SK-N-SH (cell line): ENCODE data around the gene ABCA3. TPM values are rescaled to one million over a fixed set of nuclear protein-coding genes. Genes with fewer than 3 reads are reported as not detected.
A peak's percentile ranks its signal among the peaks of the same experiment; 100 is the strongest.

Experiments used
- CTCF ChIA-PET: fragments of 300-600, 350-600 bp; formaldehyde crosslinking; extraction: SDS; loops from one replicate; lab custom pipeline; 2021; lab: Yijun Ruan, JAX
- POLR2A ChIA-PET: fragments of 350-600 bp; sonication (Branson Sonifier 250); formaldehyde crosslinking; extraction: SDS; loops from one replicate; lab custom pipeline; 2020; ENCODE audit warnings: antibody characterized with exemption, inconsistent platforms; lab: Yijun Ruan, JAX
- DNase-seq: peaks from one replicate; pipeline ENCODE4 v3.0.0; 2012
- H2AFZ ChIP-seq: fragments of 200-600 bp; sonication (generic); 2 replicates; pipeline ENCODE4 v1.8.1; 2016; ENCODE audit warnings: antibody characterized with exemption, mild to moderate bottlenecking, low read depth
- H3F3A ChIP-seq: fragments of 200-600 bp; sonication (generic); replicated peaks from 2 replicates; pipeline ENCODE3; 2016; ENCODE audit warnings: antibody characterized with exemption, mild to moderate bottlenecking; ENCODE audit not compliant: insufficient read depth
- H3K27ac ChIP-seq, 2 experiments: fragments of 200-500 bp in 1 of 2; fragments of 200-600 bp in 1 of 2; sonication (Bioruptor generic) in 1 of 2; sonication (generic), shearing (Covaris generic) in 1 of 2; 2 replicates each; pipeline versions ENCODE4 v1.5.1 to v1.6.1; 2014 to 2016; ENCODE audit warnings: low read depth in 2 of 2, inconsistent platforms in 1 of 2, low read length in 1 of 2, mild to moderate bottlenecking in 1 of 2, mixed read lengths in 1 of 2
- H3K27me3 ChIP-seq: fragments of 200-600 bp; sonication (generic), shearing (Covaris generic); 2 replicates; pipeline ENCODE4 v1.6.1; 2016; ENCODE audit warnings: mixed run types; ENCODE audit not compliant: insufficient read depth
- H3K36me3 ChIP-seq, 2 experiments: fragments of 200-500 bp in 1 of 2; fragments of 200-600 bp in 1 of 2; sonication (Bioruptor generic) in 1 of 2; sonication (generic) in 1 of 2; replicated peaks in 1 of 2; 2 replicates each; pipeline versions ENCODE3 to v1.5.1; 2014 to 2016; ENCODE audit warnings: low read length in 1 of 2, mild to moderate bottlenecking in 1 of 2; ENCODE audit not compliant: insufficient read depth in 2 of 2, control insufficient read depth in 1 of 2
- H3K4me1 ChIP-seq, 2 experiments: fragments of 200-500 bp in 1 of 2; fragments of 200-600 bp in 1 of 2; sonication (Bioruptor generic) in 1 of 2; sonication (generic), shearing (Covaris generic) in 1 of 2; 2 replicates each; pipeline versions ENCODE4 v1.5.1 to v1.6.1; 2014 to 2016; ENCODE audit warnings: low read depth in 1 of 2, low read length in 1 of 2, mixed run types in 1 of 2; ENCODE audit not compliant: insufficient read depth in 2 of 2, control insufficient read depth in 1 of 2
- H3K4me2 ChIP-seq: fragments of 200-600 bp; sonication (generic), shearing (Covaris generic); 2 replicates; pipeline ENCODE4 v1.6.1; 2017; ENCODE audit warnings: mixed run types
- H3K4me3 ChIP-seq, 2 experiments: fragments of 200-500 bp in 1 of 2; fragments of 200-600 bp in 1 of 2; sonication (Bioruptor generic) in 1 of 2; sonication (generic), shearing (Covaris generic) in 1 of 2; 2 replicates each; pipeline versions ENCODE4 v1.5.1 to v1.8.1; 2014 to 2016; ENCODE audit warnings: low read depth in 2 of 2, inconsistent platforms in 1 of 2, low read length in 1 of 2, mild to moderate bottlenecking in 1 of 2, mixed read lengths in 1 of 2, moderate library complexity in 1 of 2
- H3K79me2 ChIP-seq: fragments of 200-600 bp; sonication (generic); 2 replicates; pipeline ENCODE4 v1.8.1; 2017; ENCODE audit warnings: mild to moderate bottlenecking; ENCODE audit not compliant: insufficient read depth
- H3K9ac ChIP-seq: fragments of 200-600 bp; sonication (generic); 2 replicates; pipeline ENCODE4 v1.6.1; 2017; ENCODE audit warnings: mixed run types
- H3K9me2 ChIP-seq: fragments of 200-600 bp; sonication (generic); 2 replicates; pipeline ENCODE4 v1.6.1; 2017; ENCODE audit warnings: mixed run types
- H3K9me3 ChIP-seq: fragments of 200-600 bp; sonication (generic); 2 replicates; pipeline ENCODE4 v1.6.1; 2017; ENCODE audit warnings: mixed run types, mild to moderate bottlenecking, moderate library complexity
- H4K20me1 ChIP-seq: fragments of 200-600 bp; sonication (generic); 2 replicates; pipeline ENCODE4 v1.6.1; 2017; ENCODE audit warnings: mild to moderate bottlenecking, mixed run types; ENCODE audit not compliant: insufficient read depth
- CHD2 ChIP-seq: fragments of 150-350 bp; IDR thresholded peaks from 2 replicates; pipeline ENCODE4 v1.6.1; 2018; ENCODE audit warnings: low read length; ENCODE audit not compliant: partially characterized antibody
- CTCF ChIP-seq: fragments of 200-600 bp; sonication (generic); IDR thresholded peaks from 2 replicates; pipeline ENCODE4 v1.6.1; 2017; ENCODE audit warnings: antibody characterized with exemption, mild to moderate bottlenecking, moderate library complexity
- ELF1 ChIP-seq: IDR thresholded peaks from 2 replicates; pipeline ENCODE4 v1.4.0; 2012
- EP300 ChIP-seq, 2 experiments: IDR thresholded peaks; 2 replicates each; pipeline versions ENCODE4 v1.4.0 to v1.6.1; 2012; ENCODE audit warnings: borderline replicate concordance in 1 of 2, low read depth in 1 of 2, low read length in 1 of 2
- EZH2phosphoT487 ChIP-seq: fragments of 200-600 bp; sonication (generic); IDR thresholded peaks from 2 replicates; pipeline ENCODE4 v1.6.1; 2017; ENCODE audit warnings: low read depth, mixed run types, mild to moderate bottlenecking, antibody characterized with exemption, moderate library complexity, borderline replicate concordance
- FOSL2 ChIP-seq: IDR thresholded peaks from 2 replicates; pipeline ENCODE4 v1.4.0; 2012; ENCODE audit warnings: low read depth, mild to moderate bottlenecking, moderate library complexity, borderline replicate concordance
- FOXM1 ChIP-seq: IDR thresholded peaks from 2 replicates; pipeline ENCODE4 v1.4.0; 2012; ENCODE audit warnings: low read depth, mild to moderate bottlenecking
- GATA2 ChIP-seq: sonication (generic); formaldehyde crosslinking; IDR thresholded peaks from 2 replicates; pipeline ENCODE4 v1.5.0; 2020; ENCODE audit warnings: mild to moderate bottlenecking, missing genetic modification reagents
- IRF3 ChIP-seq: fragments of 150-350 bp; IDR thresholded peaks from 2 replicates; pipeline ENCODE4 v1.6.1; 2016; ENCODE audit warnings: mild to moderate bottlenecking, low read depth, low read length
- JUND ChIP-seq: IDR thresholded peaks from 2 replicates; pipeline ENCODE4 v1.4.0; 2012
- MEF2A ChIP-seq: IDR thresholded peaks from 2 replicates; pipeline ENCODE4 v1.4.0; 2012; ENCODE audit warnings: low read depth, borderline replicate concordance
- NFIC ChIP-seq: IDR thresholded peaks from 2 replicates; pipeline ENCODE4 v1.4.0; 2012; ENCODE audit warnings: borderline replicate concordance
- NRF1 ChIP-seq: IDR thresholded peaks from 2 replicates; pipeline ENCODE4 v1.6.1; 2012; ENCODE audit warnings: low read depth, mild to moderate bottlenecking, low read length
- PBX3 ChIP-seq: IDR thresholded peaks from 2 replicates; pipeline ENCODE4; 2012
- POLR2AphosphoS5 ChIP-seq: IDR thresholded peaks from 2 replicates; pipeline ENCODE4 v1.6.1; 2012; ENCODE audit warnings: low read depth, low read length
- RCOR1 ChIP-seq: fragments of 150-350 bp; IDR thresholded peaks from 2 replicates; pipeline ENCODE4 v1.6.1; 2017; ENCODE audit warnings: antibody characterized with exemption, low read length
- RFX5 ChIP-seq: IDR thresholded peaks from 2 replicates; pipeline ENCODE4 v1.6.1; 2012; ENCODE audit warnings: mild to moderate bottlenecking, improper control_type of control experiment, low read length
- RXRA ChIP-seq: IDR thresholded peaks from 2 replicates; pipeline ENCODE4 v1.4.0; 2012; ENCODE audit warnings: low read depth, mild to moderate bottlenecking, borderline replicate concordance
- SMC3 ChIP-seq: IDR thresholded peaks from 2 replicates; pipeline ENCODE4 v1.6.1; 2012; ENCODE audit warnings: low read depth, low read length, improper control_type of control experiment
- TEAD4 ChIP-seq: IDR thresholded peaks from 2 replicates; pipeline ENCODE4 v1.4.0; 2012; ENCODE audit warnings: mild to moderate bottlenecking, borderline replicate concordance; ENCODE audit not compliant: insufficient read depth
- WGBS: methylation state at CpG from one replicate; pipeline ENCODE4 v1.1.6; 2017; ENCODE audit warnings: low lambda C conversion rate; 5-methylcytosine and 5-hydroxymethylcytosine counted together
- polyA plus RNA-seq, 3 experiments: library from polyadenylated mRNA; depleted of rRNA; stranded (reverse); fragments of >200 nt; gene quantifications; 2 replicates each; pipeline ENCODE4 v1.2.3, GENCODE V29; 2012

ABCA3 gene
- polyA plus RNA-seq, 1 of the 3 experiments (the other 2 are of a cell fraction): 9.9 TPM

GRCh38 chr16:2231016-2231931 lies 109.3 kb downstream of the ABCA3 start:
- Histone ChIP-seq H3K27ac (peak overlapping the region in 1 of 2 experiments; percentile 11; a peak in 1 of 4 replicates), H3K27me3 (no peaks in the 10 kb centered on the region), H2AFZ (no peak overlapping the region), H3K9ac (no peak overlapping the region)
- TF ChIP-seq EZH2phosphoT487 (no peak), PBX3 (no peak), EP300 (IDR thresholded peaks at IDR 0.05; ENCODE audit: borderline replicate concordance in 1 of 2, low read depth in 1 of 2, low read length in 1 of 2) (no peak), RFX5 (no peak), NRF1 (no peak), POLR2AphosphoS5 (no peak), FOXM1 (no peak), MEF2A (no peak), CTCF (no peak), ELF1 (no peak), SMC3 (no peak)
- TF ChIP-seq, all 33 proteins: peak for 0
- Histone ChIP-seq H3K9me3 (no peaks in the 10 kb centered on the region), H3F3A (no peaks in the 10 kb centered on the region), H3K79me2 (peaks cover 23% of the 10 kb centered on the region), H3K9me2 (no peaks in the 10 kb centered on the region), H4K20me1 (peaks cover 26% of the 10 kb centered on the region), H3K4me2 (no peak overlapping the region), H3K4me3 (no peak overlapping the region), H3K4me1 (peaks cover 0 to 3% of the 10 kb centered on the region in 2 experiments; a peak in 1 of 4 replicates), H3K36me3 (peaks cover 0 to 74% of the 10 kb centered on the region in 2 experiments)
- WGBS: 88% methylated on average over 15 of the region's 29 CpGs
- ChIA-PET CTCF (interaction anchor here (0.6 to 1.6 kb wide), 3 partner anchors 11 to 368 kb away, joined by 3 to 5 read pairs (median 3); partner anchors contain the start of gene ECI1), POLR2A (no interaction called here)
- DNase-seq: no peak

GRCh38 chr16:2230376-2230775 lies 110.2 kb downstream of the ABCA3 start:
- no peaks in the 10 kb centered on the region for H3K27me3 ChIP-seq
- peaks cover 30% of the 10 kb centered on the region for H4K20me1 ChIP-seq
- no peak overlapping the region for H3K9ac ChIP-seq
- H3K4me1 ChIP-seq: no peaks in the 10 kb centered on the region; a peak in 1 of 4 replicates
- no peaks in the 10 kb centered on the region for H3F3A ChIP-seq
- CTCF ChIA-PET: interaction anchor here (0.7 to 1.6 kb wide), 2 partner anchors 12 to 21 kb away, joined by 3 to 5 read pairs; partner anchors contain the start of gene ECI1
- no peak for DNase-seq
- WGBS: 93% methylated on average over 7 of the region's 13 CpGs
- TF ChIP-seq RXRA: no peak
- no peak for TF ChIP-seq RCOR1
- TF ChIP-seq MEF2A: no peak
- TF ChIP-seq FOSL2: no peak
- TF ChIP-seq IRF3: no peak
- TF ChIP-seq TEAD4: no peak
- TF ChIP-seq CHD2: no peak
- no peak for TF ChIP-seq JUND
- TF ChIP-seq NFIC: no peak
- TF ChIP-seq GATA2: no peak
- TF ChIP-seq, all 33 proteins: peak for 0
- Histone ChIP-seq H3K27ac (no peak overlapping the region), H3K4me3 (no peak overlapping the region), H2AFZ (no peak overlapping the region), H3K9me3 (no peaks in the 10 kb centered on the region), H3K36me3 (peaks cover 0 to 67% of the 10 kb centered on the region in 2 experiments), H3K79me2 (peaks cover 32% of the 10 kb centered on the region), H3K9me2 (no peaks in the 10 kb centered on the region), H3K4me2 (no peak overlapping the region)
- POLR2A ChIA-PET: no interaction called here
